B cell (primary cell): Measurements from ENCODE around the gene HDLBP.

ENCODE experiments used
- EZH2 ChIP-seq: IDR thresholded peaks from 2 replicates; pipeline ENCODE4 v1.6.1; 2012; ENCODE audit warnings: borderline replicate concordance, low read depth, mild to moderate bottlenecking, moderate library complexity, low read length; ENCODE audit not compliant: insufficient read depth, poor library complexity, severe bottlenecking
- TF ChIP-seq, protein P1 (sequence below): fragments of 200-600 bp; IDR thresholded peaks from one replicate; pipeline ENCODE4 v1.8.0; 2022; ENCODE audit warnings: antibody characterized with exemption, mild to moderate bottlenecking

DNA sequence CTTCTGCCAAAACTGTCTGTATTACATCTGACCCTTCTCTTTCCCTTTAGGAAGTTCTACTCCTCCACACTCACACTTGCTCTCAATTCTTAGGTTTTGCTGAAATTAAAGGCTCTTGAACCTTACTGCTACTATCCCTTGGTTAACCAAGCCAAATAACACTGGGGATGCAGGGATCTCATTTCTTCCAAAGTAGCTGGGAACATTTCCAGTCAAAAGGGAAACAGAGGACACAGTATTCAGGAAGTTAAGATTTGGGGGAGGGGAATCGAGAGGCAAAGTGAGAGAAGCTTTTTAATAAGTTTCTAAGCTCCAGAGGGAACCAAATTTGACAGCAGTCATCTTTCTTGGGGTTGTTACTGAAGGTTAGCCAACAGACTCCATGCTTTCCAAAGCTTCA lies 6.4 kb upstream of the HDLBP start:
- TF ChIP-seq, protein P1, sequence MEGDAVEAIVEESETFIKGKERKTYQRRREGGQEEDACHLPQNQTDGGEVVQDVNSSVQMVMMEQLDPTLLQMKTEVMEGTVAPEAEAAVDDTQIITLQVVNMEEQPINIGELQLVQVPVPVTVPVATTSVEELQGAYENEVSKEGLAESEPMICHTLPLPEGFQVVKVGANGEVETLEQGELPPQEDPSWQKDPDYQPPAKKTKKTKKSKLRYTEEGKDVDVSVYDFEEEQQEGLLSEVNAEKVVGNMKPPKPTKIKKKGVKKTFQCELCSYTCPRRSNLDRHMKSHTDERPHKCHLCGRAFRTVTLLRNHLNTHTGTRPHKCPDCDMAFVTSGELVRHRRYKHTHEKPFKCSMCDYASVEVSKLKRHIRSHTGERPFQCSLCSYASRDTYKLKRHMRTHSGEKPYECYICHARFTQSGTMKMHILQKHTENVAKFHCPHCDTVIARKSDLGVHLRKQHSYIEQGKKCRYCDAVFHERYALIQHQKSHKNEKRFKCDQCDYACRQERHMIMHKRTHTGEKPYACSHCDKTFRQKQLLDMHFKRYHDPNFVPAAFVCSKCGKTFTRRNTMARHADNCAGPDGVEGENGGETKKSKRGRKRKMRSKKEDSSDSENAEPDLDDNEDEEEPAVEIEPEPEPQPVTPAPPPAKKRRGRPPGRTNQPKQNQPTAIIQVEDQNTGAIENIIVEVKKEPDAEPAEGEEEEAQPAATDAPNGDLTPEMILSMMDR = no peak
- TF ChIP-seq EZH2 = no peak
